Measurements from ENCODE around the gene B4GAT1.
"Not testable (repeated sequence)": the region's sequence is repeated elsewhere in the genome, so short reads cannot be mapped to it uniquely, and the experiment has no call there.

B4GAT1 gene

DNA sequence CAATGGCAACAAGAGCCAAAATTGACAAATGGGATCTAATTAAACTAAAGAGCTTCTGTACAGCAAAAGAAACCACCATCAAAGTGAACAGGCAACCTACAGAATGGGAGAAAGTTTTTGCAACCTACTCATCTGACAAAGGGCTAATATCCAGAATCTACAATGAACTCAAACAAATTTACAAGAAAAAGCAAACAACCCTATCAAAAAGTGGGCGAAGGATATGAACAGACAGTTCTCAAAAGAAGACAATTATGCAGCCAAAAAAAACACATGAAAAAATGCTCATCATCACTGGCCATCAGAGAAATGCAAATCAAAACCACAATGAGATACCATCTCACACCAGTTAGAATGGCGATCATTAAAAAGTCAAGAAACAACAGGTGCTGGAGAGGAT, 27.1 kb downstream of the B4GAT1 start:
- not testable (repeated sequence) for DNase-seq

DNA sequence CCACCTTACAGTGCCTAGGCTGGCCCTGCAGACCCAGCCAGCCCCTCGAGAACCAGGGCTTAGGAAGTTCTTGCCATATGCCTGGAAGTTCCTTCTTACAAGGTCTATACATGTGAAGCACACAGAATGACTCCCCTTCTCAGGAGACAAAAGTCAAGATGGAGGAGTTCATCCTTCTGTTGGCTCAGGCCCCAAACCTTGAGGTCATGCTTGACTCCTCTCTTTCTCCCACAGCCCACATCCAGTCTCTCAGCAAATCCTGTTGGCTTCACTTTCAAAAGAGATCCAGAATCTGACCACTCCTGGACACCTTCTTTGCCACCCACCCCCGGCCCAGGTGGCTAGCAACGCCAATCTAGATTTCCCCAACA, 28.8 kb downstream of the B4GAT1 start:
- no peak for DNase-seq

- DNase-seq: no peak
These were observed 29.5 kb downstream of the B4GAT1 start for GRCh38 chr11:66317723-66318599.

GRCh38 chr11:66317322-66317722, 30.1 kb downstream of the B4GAT1 start:
- no peak for DNase-seq

- no peak for DNase-seq
These were observed 30.6 kb downstream of the B4GAT1 start, which contains the start of gene CD248 for GRCh38 chr11:66316849-66317251. TSS of gene CD248 (minus strand) at chr11:66317044. CDS start at chr11:66317027, 17 bp downstream.

DNA sequence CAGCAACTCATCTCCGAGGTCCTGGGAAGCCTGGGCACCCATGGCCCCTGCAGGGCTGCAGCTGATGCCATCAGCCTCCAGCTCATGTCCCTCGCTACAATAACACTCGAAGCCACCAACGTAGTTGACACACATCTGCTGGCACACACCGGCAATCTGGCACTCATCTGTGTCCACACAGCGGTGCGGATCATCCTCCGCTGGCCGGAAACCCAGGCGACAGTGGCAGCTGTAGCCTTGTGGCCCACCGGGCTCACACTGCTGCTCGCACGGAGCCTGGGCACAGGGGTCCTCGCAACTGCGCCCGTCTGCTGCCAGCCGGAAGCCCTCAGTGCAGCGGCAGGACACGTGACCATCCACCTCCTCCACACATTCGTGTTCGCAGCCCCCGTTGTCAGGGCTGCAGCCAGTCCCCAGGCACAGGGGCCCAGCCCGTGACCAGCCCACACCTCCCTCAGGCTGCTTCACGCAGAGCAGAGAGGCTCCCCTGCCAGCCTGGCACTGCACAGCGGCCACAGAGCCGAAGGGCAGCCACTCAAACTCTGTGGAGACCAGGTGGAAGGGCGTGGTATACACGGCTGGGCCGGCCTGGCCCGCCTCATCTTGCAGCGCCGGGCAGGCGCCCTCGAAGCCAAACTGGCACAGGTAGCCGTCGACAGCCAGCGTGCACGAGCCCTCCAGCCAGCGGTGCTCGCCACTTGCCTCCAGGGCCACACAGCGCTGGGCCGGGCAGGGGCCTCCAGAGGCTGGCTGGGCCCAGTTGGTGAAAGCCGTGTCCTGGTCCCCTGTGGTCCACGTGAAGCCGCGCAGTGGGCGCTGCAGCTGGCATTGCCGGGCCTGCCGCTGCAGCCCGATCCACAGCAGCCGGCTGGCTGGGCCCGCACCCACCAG, 31.3 kb downstream of the B4GAT1 start:
- no peak for DNase-seq

GRCh38 chr11:66315498-66315885, 31.9 kb downstream of the B4GAT1 start:
- no peak for DNase-seq

- DNase-seq: no peak
These were observed 32.6 kb downstream of the B4GAT1 start for GRCh38 chr11:66314561-66315497.

DNA sequence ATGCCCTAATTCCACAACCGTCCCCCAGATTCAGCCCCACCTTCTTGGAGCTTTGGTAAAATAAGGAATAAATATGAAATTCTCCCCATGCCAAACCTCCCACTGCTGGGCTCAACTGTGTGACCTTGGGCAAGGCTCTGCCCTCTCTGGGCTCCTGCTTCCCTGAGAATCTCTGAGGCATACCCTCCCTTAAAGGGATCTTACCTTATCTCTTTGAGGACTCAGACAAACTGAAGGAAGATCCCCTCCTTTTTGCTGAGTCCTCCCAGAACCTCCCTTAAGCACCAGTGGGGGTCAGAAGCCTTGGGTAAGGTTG, 33.3 kb downstream of the B4GAT1 start:
- DNase-seq: no peak

GRCh38 chr11:66313321-66314185, 33.9 kb downstream of the B4GAT1 start:
- DNase-seq: no peak

DNA sequence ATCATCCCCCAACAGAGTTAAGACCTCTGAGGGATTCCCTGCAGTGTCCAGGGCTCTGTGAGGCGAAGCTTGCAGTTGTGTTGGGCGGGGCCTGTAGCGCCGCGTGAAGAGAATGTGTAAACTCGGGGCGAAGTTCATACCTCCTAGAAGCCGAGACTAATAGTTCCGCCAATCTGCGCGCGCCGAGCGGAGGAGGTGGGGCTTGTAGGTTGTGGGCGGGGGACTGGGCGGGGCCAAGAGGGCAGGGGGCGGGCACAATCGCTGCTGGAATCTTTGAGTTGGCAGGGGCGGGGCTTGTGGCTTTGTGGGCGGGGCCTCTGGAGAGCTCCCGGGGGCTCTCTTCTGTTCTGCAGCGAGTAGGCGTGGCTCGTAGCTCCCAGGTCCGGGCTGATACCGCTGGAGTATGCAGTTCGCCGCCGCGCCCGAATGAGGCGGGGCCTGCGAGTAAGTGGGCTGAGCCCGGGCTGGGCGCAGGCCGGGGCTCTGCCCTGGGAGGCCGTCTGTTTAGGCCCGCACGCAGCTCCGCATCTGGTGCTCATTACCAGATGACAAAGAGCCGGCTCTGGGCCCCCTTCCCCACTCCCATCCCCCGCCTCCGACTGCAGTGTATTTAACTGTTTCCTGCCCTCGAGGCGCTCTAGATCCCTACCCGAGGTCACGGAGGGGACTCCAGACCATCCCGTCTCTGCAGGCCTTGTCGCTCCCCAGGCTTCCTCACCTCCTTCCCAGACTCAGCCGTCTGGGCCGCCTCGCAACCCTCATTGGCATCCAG, 34.7 kb downstream of the B4GAT1 start:
- peak; percentile 92 for DNase-seq

GRCh38 chr11:66311965-66312548, 35.4 kb downstream of the B4GAT1 start:
- DNase-seq: peak; percentile 80

DNA sequence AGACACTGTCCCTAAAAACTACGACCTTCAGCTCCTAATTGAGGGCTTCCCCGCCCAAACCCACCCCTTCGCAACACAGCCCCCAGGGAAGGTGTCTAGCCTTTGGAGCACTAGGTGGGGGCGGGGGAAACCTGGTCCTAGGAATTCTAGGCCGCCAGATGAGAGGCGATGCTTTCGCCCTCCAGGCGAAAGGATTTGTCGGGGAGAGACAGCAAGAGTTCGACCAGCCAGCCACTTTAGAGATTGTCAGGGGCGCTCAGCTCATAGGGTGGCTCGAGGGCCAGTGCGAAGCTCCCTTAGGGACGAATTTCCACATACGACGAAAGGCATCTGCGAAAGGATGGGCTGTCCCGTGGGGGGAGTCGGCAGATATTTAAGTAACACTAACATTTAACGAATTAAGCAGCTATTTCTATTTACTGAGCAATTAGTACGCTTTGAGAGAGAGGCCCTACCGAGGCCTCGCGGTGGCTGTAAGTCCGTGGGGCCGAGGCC, 35.9 kb downstream of the B4GAT1 start:
- DNase-seq: no peak

DNA sequence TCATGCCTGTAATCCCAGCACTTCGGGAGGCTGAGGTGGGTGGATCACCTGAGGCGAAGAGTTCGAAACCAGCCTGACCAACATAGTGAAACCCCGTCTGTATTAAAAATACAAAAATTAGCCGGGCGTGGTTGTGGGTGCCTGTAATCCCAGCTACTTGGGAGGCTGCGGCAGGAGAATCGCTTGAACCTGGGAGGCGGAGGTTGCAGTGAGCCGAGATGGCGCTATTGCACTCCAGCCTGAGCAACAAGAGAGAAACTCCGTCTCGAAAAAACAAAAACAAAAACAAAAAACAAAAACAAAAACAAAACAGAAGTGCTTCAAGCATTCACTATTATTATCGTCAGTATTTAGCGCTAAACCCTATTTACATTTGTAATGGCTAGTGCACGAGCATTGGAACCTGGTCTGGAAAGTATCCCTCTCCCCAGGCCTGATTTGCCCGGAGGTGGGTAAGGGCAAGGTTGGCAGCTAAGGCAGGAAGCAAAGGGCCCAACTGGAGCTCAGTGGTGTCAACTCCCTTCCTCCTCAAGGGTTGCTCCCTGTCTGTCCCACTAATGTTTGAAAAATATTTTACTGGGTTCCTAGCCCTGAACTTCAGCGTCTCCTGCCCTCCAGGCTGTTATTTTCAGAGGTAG, 36.5 kb downstream of the B4GAT1 start:
- DNase-seq: not testable (repeated sequence)

DNA sequence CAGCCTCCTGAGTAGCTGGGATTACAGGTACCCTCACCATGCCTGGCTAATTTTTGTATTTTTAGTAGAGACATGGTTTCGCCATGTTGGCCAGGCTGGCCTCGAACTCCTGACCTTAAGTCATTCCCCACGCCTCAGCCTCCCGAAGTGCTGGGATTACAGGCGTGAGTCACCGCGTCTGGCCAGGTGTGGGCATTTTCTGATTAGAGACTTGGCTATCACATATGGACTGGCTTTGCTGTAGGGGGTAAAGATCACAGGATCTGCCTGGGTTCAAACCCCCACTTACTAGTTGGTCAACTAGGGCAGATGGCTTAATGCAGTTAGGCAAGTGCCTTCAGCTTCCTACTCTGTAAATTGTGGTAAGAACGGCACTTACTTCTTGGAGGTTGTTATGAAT, 37.1 kb downstream of the B4GAT1 start:
- no peak for DNase-seq

DNA sequence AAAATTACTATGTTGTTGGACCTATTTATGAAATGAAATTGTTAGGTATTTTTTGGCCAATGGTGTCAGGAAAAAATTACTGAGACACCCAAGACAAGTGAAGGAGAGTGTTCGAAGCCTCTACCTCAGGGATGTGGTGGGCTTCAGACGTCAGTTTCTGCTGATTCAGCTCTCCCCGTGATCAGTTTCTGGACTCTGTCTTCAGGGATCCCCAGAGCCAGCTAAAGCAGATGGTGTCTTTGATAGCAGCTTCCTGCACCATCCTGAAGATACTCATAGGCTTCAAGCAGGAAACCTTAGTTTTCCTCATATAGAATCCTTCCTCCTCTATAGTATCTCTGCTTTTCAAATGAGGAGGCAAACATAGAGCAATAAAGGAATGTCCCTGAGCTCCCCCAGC, 38.0 kb downstream of the B4GAT1 start:
- no peak for DNase-seq

DNA sequence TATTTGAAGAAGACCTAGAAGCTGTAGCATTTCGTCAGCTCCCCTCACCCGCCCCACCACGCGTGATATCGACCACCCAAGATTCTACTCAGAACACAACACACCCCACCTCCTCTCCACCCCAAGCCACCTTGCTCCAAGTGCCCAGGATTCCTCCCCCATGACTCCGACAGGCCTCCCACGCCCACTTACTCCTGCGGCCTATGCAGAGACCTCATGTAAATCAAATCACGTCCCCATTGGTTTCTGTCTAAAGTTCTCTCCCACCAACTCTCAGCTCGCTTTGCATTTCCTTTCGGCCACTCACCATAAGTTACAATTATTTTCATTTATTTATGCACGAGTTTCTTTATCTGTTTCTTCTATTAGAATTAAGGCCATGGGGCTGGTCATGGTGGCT, 44.8 kb downstream of the B4GAT1 start:
- no peak for DNase-seq

DNA sequence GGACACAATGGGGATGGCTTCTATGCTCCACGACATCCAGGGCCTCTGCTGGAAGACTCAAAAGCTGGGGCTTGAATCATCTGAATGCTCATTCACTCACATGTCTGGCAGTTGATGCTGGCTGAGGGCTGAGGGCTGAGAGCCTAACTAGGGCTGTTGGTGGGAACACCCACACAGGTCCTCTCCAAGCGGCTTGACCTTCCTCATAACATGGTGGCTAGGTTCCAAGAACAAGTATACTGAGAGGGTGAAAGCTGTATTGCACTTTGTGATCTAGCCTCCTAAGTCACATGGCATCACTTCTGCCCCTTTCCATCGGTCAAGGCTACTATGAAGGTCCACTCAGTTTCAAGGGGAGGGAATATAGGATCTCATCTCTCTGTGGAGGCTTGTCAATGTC, 48.2 kb downstream of the B4GAT1 start:
- DNase-seq: no peak

DNA sequence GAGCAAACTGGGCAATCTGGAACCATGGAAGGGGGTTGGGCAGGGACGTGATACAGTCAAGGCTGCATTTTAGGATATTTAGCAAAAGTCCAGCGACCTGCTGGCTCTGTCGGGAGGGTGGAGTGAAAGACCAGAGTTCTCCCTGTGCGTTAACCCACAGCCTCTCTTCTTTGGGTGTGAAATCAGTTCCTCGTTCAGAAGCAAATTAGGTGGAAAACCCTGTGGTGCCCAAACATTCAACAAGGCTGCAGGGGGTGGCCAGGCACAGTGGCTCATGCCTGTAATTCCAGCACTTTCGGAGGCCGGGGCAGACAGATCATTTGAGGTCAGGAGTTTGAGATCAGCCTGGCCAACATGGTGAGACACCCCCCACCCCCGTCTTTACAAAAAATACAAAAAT, 49.8 kb downstream of the B4GAT1 start:
- no peak for DNase-seq

All from midbrain (tissue), 1 donor.